NCI-H146 treated with DMSO at 0.1 percent for 48 hours (cell line): Measurements from ENCODE around the gene SPATA1.

ENCODE experiments used
- DNase-seq: peaks from one replicate; lab custom pipeline; 2025; ENCODE audit not compliant: unreplicated experiment; lab: John Stamatoyannopoulos, UW

Gene SPATA1, protein sequence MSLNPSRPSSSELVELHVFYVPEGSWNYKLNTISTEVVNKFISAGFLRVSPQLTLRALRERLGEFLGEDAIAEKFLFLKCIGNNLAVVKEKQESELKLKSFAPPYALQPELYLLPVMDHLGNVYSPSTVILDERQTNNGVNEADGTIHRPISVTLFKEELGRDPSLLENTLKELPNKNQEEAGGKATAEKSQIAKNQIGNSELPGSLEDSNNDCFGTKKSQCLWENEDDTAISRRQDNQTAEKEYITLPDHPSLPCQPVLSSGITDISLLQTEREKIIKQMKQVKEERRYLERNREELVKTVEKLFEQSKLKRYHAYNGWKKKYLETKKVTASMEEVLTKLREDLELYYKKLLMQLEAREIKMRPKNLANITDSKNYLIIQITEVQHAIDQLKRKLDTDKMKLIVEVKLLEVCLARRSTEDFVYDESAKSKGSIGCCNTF

DNA sequence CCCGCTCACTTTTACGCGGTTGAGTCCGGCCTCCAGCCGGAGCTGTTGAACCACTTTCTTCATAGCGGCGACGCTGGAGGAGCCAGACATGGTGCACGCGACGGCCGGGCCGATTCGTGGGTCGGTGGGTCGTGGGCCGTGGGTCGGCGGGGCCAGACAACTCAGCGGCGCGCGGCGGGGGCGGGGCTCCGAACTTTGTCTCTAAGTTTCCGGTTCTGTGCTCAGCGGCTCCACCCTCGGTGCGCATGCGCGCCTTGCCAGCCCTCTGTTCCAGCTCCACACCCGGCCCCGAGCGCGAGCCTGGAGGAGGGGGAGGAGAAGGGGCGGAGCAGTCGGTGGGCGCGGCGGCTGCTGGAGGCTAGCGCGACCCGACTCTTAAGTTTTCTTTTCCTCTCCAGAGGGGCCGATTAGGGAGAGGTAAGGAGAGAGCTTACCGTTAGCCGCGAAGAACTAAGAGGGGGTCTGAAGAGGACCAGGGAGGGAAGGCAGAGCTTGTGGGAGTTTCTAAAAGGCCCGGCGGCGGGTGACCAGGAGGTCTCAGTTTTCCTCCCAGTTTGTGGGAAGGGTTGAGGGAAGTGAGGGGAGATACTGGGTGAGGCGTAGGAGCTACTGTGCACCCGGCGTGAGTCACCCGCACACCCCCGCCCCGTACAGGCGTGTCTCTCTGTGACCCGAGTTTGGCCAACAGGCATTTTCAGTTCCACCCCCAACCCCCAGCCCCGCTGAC is at the start of gene SPATA1, which contains the start of gene GNG5:
SPATA1 (plus strand) TSS at position 385 of the 727 bp plus-strand sequence. CDS start 9,974 bp downstream, outside the sequence.
GNG5 (minus strand) TSS at position 580 of the 727 bp plus-strand sequence; CDS start at position 90, 490 bp downstream.
- DNase-seq: peak; percentile 91

DNA sequence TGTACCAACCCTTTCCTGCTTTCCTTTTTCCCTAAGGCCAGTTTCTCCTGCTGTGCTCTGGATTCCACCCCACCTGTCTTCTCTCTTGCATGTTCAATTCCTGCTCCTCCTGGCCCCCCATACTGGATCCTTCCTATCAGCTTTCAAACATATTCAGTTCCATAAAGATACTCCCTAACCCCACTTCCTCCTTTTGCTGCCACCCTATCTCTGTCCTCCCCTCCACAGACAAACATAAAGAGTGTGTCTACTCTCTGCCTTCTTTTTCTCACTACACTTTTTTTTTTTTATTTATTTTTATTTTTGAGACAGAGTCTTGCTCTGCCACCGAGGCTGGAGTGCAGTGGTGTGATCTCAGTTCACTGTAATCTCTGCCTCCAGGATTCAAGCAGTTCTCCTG is 44.1 kb upstream of the SPATA1 start:
- no peak for DNase-seq

DNA sequence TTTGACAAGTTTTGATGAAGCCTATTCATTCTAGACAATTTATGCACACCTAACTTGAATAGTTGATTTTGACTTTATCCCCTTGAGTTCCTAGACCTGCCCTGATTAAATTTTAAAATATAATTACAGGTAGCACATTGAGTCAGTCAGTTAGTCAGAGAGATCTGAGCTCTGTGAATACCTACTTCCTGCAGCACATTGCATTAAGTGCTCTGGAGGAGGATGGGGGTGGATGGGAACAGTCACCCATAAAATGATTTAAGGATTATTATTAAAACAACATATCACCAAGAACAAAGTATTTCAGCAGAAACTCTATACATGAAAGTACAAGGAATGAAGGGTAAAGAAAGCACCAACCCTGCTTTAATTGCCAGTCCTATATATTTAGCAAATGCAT is 38.9 kb upstream of the SPATA1 start:
- no peak for DNase-seq

DNA sequence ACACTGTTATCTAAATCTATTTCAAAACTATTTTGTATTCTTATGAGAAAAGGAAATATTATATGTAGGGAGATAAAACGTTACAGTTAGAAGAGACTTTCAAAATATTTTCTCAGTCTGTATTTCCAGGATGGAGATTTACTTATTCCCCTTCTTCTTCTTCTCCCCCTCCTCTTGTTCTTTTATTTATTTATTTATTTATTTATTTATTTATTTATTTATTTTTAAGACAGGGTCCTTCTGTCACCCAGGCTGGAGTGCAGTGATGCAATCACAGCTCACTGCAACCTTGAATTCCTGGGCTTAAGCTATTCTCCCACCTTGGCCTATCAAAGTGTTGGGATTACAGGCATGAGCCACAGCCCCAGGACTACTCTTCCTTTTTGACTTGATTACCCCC is 30.0 kb upstream of the SPATA1 start:
- no peak for DNase-seq

DNA sequence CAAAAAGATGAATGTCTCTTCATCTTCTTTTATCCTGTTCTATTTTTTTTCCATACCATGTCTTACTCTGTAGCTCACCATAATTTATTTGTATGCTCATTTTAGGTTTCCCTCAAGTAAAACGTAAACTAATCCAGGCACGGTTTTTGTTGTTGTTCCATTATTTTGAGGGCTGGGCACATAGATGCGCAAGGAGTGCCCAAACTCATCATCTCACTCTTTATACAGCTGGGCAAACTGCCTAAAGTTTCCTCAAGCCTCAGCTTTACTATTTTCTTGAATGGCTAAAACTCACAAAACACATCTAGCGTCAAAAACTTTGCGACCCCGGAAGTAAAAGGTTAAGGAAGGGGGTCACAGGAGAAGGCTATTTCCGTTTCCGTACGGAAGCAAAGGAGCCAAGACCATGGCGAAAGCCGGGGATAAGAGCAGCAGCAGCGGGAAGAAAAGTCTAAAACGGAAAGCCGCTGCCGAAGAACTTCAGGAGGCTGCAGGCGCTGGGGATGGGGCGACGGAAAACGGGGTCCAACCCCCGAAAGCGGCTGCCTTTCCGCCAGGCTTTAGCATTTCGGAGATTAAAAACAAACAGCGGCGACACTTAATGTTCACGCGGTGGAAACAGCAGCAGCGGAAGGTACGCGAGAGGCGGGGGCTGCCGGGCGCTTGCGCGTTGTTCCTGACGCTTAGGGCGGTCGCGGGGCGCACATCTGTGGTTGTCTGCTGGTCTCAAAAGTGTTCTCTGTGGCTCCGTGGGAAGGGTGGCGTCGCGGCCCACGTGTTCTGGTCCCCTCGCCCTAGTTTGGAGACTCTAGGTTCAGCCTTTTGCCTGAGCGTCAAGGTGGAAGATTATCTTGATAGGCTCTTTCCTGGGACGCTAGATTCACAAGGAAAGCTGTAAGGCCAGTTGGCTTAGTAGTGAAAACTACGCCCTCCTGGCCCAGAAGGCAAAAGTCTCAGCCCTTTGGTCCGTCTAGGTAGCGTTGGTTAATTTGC is 27.0 kb upstream of the SPATA1 start, which contains the start of gene RPF1:
RPF1 (plus strand) TSS at position 391 of the 993 bp plus-strand sequence; CDS start at position 407, 16 bp downstream.
- DNase-seq: peak; percentile 72

DNA sequence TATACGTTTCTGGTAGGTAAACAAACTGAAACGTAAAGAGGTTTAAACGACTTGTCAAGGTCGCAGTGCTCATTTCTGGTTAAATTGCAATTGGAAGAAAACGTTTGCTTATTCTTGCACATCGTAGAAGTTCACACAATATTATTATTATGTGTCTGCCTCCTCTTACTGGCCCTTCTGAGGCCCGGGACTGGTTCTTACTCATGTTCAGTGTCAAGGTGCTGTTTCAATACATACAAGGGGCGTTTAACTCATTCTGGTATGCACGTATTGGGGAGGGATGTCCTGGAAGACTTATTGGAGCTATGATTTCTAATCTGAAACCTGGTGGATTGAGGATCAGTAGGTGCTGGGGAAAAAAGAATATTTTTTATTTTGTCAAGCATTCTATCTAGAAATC is 26.2 kb upstream of the SPATA1 start:
- no peak for DNase-seq

DNA sequence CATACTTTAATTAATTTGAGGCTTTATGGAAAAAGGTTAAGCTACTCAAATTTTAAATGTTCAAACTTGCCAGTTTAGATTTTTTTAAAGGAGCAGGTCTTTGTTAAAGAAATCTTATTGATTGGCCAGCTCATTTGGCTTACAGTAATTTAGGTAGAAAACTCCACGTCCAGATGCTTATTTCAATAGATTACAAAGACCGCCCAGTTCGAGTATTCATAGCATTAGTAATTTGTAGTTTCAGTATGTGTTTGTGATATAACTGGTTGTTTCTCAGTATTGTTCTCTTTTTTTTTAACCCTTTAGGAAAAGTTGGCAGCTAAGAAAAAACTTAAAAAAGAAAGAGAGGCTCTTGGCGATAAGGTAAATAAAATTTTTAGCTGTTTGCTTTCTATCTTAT is 25.5 kb upstream of the SPATA1 start:
- DNase-seq: no peak

DNA sequence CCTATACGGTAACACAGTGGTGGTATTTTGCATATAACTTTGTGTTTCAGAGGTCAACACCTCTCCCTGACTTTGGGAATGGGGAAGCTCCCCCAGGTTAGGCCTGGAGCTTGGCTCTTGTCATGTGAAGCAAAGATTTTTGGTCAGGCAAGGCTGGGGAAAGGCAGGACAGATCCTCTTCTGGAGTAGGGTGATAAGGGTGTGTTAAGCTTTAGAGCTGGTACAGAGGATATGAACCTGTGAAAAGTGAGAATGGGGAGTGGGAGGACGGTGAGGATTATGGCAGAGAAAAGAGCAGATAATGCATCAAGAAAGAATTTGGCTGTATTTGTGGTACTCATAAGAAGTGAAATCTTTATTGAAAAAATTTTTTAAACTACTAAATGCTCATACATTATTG is 24.9 kb upstream of the SPATA1 start:
- no peak for DNase-seq

DNA sequence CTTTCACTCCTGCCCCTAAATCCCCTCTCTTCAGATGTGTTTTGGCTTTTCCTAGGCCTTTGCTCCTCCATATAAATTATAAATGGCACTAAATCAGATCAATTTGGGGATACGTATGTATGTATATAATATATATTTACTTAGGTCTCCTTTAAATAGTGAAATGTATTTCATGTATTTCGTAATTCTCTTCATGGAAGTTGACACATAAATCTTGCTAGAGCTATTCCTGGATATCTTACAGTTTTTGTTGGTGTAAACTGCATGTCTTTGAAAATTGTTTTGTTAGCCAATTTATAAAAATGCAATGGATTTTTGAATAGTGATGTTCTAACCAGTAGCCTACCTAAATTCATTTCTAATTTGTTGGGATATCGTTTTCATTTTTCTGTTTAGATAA is 18.1 kb upstream of the SPATA1 start:
- no peak for DNase-seq

DNA sequence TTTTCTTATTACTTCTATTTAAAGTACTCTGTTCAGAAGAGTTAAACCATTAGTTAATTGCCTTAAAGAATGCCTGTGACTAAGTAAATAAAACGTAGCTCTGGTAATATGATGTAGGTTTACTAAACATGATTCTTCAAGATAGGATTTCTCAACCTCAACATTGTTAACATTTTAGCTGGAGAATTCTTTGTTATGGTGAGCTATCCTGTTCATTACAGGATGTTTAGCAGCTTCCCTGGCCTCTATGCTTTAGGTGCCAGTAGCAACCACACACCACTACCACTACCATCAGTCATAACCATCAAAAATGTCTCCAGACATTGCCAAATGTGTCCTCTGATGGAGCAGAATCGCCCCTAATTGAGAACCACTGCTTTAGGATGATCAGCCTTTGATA is 16.4 kb upstream of the SPATA1 start:
- no peak for DNase-seq

DNA sequence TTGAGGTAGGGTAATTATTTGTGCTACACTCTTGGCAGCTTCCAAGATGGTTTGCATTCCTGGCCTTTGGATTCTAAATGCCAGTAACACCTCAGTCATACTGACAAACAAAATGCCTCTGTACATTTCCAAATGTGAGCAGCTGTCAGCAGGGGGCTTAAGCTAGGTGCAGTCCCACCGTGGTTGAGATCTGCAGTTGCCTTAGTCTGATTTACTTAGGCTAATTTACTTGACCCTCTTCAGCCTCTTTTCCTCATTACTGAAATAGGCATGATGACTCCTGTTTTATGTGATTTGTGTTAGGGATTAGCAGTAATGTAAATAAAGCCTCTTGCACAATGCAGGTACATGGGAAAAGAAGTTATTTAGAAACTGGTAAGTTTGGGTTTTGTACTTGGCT is 13.5 kb upstream of the SPATA1 start:
- no peak for DNase-seq

DNA sequence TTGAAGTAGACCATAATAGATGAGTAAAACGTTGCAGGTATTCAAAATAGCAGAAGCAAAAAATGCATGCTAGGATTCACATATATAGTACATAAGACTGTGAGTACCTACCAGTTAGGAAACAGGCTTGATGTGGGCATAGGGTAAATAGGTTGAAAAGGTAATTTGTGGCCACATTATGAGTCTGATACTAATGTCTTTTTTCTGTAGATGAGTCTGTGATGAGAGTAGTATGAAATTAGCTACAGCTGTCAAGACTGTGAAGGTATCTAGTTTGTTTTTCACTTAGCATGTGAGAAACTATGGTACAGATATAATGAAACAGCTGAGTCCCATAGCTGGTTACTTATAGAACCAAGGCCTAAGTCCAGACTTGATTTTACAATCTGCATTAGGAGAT is 12.4 kb upstream of the SPATA1 start:
- no peak for DNase-seq

DNA sequence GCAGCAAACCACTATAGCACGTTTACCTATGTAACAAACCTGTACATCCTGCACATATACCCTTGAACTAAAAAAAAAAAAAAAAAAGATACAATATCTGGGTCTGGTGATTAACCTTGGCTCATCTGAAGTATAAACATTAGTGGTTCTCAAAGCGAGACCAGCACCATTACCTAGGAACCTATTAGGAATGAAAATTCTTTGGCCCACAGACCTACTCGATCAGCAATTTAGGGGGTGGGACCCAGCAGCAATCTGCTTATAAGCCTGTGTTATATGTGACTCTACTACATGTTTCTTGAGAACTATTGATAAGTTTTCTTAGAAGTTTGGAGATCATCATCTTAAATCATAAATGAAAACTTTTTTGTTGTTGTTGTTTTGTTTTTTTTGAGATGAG is 9.7 kb upstream of the SPATA1 start:
- no peak for DNase-seq

DNA sequence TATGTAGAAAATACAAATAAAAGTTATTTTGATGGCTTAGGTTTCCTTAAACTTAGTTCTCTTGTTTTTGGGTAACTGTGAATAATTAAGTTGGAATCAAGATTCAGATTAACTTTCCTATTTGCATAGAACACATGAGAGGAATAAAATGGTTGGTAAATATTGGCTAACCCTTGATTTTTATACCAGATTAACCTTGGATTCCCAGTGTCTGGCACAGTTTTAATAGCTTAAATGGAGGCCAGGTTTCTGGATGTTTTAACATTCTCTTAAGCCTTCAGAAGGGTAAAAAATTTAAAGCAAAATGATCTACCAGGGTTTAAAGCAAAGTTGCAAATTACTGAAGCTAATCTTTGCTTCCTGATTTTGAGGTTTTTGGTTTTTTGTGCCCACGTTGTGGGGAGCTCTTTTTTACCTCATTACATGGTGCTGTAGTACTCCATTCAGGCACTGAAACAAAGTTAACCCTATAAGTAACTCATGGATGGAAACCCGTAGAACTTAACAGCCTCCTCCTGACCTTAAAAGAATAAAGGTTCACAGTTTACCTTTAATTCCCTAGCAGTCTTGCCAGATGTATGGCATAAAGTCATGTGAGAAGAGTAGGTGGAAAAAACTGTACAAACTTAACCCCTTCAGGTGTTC is 8.4 kb upstream of the SPATA1 start:
- no peak for DNase-seq

DNA sequence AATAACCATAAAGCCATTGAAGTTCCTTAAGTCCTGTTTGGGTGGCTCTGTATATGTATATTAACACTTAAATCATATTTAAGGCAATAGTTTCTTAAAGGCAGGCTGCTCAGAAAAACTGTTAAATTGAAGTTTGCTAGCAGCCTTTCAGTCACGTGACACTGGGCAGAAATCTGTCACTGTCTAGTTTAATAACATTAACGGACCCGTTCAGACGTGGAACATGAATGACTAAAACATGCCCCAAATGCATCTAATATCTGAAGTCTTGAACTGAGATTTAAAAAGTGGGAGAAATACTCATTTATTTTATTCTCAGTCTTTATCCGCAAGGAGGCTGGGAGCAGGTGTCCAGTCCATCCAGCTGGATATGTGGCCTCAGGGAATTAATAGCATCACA is 3.3 kb upstream of the SPATA1 start:
- DNase-seq: no peak

DNA sequence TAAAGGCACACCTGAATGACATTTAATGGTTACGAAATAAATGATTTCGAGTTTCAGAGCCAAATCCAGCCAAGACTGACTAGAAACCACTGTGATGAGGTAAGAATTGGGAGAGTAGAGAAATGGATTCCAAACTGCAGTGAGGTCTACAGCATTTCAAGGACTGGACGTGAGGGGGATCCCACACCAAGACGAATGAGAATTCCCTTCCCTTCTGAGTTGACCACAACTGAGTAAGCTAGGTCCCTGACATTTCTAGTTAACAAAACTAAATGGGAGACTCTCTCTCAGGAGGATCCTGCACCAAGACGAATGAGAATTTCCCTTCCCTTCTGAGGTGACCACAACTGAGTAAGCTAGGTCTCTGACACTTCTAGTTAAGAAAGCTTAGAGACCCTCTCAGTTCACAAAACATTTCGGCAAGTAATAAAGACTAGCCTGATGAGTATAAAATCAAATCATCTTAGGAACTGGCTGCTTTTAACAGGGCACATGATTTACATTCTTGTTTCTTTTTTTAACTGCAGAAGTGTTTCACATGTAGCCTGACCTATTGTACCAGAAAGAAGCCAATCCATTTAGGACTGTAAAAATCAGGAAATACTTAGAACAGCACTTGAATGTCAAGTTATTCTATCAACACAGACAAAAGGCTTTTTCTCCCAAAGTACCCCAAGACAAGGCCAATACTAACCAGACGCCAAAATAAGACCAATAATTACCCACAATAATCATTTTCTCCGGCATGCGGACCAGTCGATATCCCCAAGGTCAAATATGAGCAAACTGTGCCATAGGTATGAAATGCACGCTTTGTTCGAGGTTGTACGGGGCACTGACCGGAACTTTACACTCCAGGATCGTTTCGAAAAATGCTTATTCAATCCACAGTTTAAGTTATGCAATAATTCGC is 1.4 kb upstream of the SPATA1 start:
- DNase-seq: peak; percentile 37

DNA sequence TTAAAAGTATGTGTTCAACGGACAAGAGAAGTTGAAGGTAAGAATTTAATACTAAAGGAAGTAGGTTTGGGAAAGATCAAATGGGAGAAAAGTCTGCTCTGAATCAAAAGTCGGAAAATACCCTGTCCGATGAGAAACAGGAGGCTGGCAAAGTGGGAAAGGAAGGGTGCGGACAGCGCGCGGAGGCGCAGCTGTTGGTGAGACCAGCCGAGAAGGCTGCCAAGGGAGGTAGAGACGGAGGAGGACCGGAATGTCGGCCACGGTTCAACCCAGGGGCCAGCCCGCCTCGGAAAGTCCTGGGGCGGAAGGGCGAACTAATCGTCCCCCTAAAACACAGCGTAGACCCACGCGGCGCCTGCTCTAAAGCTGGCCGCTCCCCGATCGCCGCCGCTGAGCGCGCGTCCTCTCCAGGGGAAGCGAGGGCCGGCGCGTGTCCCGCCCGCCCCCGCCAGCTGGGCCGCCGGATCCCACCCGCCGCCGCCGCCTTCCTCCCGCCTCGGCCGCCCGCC is 639 bp upstream of the SPATA1 start:
- DNase-seq: peak; percentile 37

DNA sequence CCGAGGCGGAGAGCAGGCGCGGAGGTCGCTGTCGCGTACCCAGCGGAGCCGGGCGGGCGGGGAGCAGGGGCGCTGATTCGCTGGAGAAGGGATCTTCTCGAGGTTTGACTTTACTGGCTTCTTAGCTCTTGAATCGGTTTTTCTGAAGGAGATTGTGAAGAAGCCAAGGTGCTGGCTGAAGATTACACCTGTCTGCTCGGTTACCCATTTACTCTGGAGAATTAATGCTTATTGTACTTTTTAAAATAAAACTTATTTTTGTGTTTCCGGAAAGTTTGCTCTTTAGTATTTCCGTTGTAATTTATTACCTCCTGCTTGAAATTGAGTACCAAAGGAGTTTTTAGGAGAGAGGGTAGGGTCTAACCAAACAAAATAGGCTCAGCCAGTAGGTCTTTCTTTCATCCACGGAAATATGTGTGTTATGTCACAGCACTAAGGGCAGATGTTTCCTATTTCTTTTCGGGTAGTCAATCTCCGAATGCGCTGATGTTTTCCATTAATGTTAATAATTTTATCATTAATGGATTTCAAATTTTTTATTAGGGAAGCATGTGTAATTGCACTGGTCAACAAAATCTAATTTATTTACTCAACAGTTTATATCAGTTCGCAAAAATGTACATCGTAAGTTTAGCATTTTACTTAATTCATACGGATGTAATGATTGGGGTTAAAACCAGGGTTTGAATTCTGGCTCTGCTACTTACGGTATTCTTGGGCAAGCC is 705 bp downstream of the SPATA1 start:
- no peak for DNase-seq
